ENCODE data around the gene KLF16.

KLF16 gene

GRCh38 chr19:1907563-1908363 lies 44.4 kb upstream of the KLF16 start (continued):
- TF ChIP-seq PATZ1 (CRISPR knock-in tag; IDR thresholded peaks at IDR 0.05; ENCODE audit: borderline replicate concordance): no peak

GRCh38 chr19:1906985-1907562 lies 43.7 kb upstream of the KLF16 start:
- no peak for TF ChIP-seq OSR1 (CRISPR knock-in tag; IDR thresholded peaks at IDR 0.05)
- no peak for TF ChIP-seq TOX (CRISPR knock-in tag; IDR thresholded peaks at IDR 0.05; ENCODE audit: borderline replicate concordance)
- no peak for TF ChIP-seq BACH2 (CRISPR knock-in tag; IDR thresholded peaks at IDR 0.05; ENCODE audit: borderline replicate concordance)
- no peak for TF ChIP-seq ZNF8 (CRISPR knock-in tag; IDR thresholded peaks at IDR 0.05)
- TF ChIP-seq ZFP3 (CRISPR knock-in tag; IDR thresholded peaks at IDR 0.05): no peak
- TF ChIP-seq ARNTL (CRISPR knock-in tag; IDR thresholded peaks at IDR 0.05; ENCODE audit: borderline replicate concordance, low read depth): no peak
- no peak for TF ChIP-seq ZFP30 (CRISPR knock-in tag; IDR thresholded peaks at IDR 0.05)
- no peak for TF ChIP-seq ZNF70 (CRISPR knock-in tag; IDR thresholded peaks at IDR 0.05)
- no peak for TF ChIP-seq ZC3H10 (CRISPR knock-in tag; IDR thresholded peaks at IDR 0.05)
- TF ChIP-seq CREB5 (CRISPR knock-in tag; IDR thresholded peaks at IDR 0.05; ENCODE audit: low read depth): no peak
- TF ChIP-seq GLIS3 (CRISPR knock-in tag; IDR thresholded peaks at IDR 0.05): no peak
- no peak for TF ChIP-seq TSHZ2 (CRISPR knock-in tag; IDR thresholded peaks at IDR 0.05)
- no peak for TF ChIP-seq CSDC2 (CRISPR knock-in tag; IDR thresholded peaks at IDR 0.05)
- no peak for TF ChIP-seq RARB (CRISPR knock-in tag; IDR thresholded peaks at IDR 0.05)
- no peak for TF ChIP-seq ESRRG (CRISPR knock-in tag; IDR thresholded peaks at IDR 0.05)
- TF ChIP-seq TCF4 (CRISPR knock-in tag; IDR thresholded peaks at IDR 0.05; ENCODE audit: borderline replicate concordance): no peak
- TF ChIP-seq ZNF565 (CRISPR knock-in tag; conservative IDR thresholded peaks at IDR 0.05; ENCODE audit: low read depth): no peak
- no peak for TF ChIP-seq POU6F1 (CRISPR knock-in tag; IDR thresholded peaks at IDR 0.05; ENCODE audit: borderline replicate concordance, low read depth)
- ATAC-seq: no peak

GRCh38 chr19:1905863-1906375 lies 42.5 kb upstream of the KLF16 start:
- TF ChIP-seq SNAI2 (CRISPR knock-in tag; IDR thresholded peaks at IDR 0.05) (no peak; the same call in 1 of the 2 replicates), PATZ1 (CRISPR knock-in tag; IDR thresholded peaks at IDR 0.05; ENCODE audit: borderline replicate concordance) (no peak), ZNF565 (CRISPR knock-in tag; conservative IDR thresholded peaks at IDR 0.05; ENCODE audit: low read depth) (no peak), GLIS3 (CRISPR knock-in tag; IDR thresholded peaks at IDR 0.05) (no peak), RARB (CRISPR knock-in tag; IDR thresholded peaks at IDR 0.05) (no peak), ZFP3 (CRISPR knock-in tag; IDR thresholded peaks at IDR 0.05) (no peak), TCF4 (CRISPR knock-in tag; IDR thresholded peaks at IDR 0.05; ENCODE audit: borderline replicate concordance) (no peak), ZC3H10 (CRISPR knock-in tag; IDR thresholded peaks at IDR 0.05) (no peak), CREB5 (CRISPR knock-in tag; IDR thresholded peaks at IDR 0.05; ENCODE audit: low read depth) (no peak), ZFP30 (CRISPR knock-in tag; IDR thresholded peaks at IDR 0.05) (no peak), ZNF70 (CRISPR knock-in tag; IDR thresholded peaks at IDR 0.05) (no peak), ESRRG (CRISPR knock-in tag; IDR thresholded peaks at IDR 0.05) (no peak), TSHZ2 (CRISPR knock-in tag; IDR thresholded peaks at IDR 0.05) (no peak), BACH2 (CRISPR knock-in tag; IDR thresholded peaks at IDR 0.05; ENCODE audit: borderline replicate concordance) (no peak)
- no peak for ATAC-seq
